ENCODE measurements around the gene DENND4B. TPM values are rescaled to one million over a fixed set of nuclear protein-coding genes. Genes with fewer than 3 reads are reported as not detected.

Gene DENND4B
- total and polyA plus RNA-seq, 9 of the 15 experiments (the other 6 are each of a cell fraction or from before 2014, with no cell fraction given) = 9.5 to 80.5 (median 23.1) TPM

- TF ChIP-seq, protein P1, sequence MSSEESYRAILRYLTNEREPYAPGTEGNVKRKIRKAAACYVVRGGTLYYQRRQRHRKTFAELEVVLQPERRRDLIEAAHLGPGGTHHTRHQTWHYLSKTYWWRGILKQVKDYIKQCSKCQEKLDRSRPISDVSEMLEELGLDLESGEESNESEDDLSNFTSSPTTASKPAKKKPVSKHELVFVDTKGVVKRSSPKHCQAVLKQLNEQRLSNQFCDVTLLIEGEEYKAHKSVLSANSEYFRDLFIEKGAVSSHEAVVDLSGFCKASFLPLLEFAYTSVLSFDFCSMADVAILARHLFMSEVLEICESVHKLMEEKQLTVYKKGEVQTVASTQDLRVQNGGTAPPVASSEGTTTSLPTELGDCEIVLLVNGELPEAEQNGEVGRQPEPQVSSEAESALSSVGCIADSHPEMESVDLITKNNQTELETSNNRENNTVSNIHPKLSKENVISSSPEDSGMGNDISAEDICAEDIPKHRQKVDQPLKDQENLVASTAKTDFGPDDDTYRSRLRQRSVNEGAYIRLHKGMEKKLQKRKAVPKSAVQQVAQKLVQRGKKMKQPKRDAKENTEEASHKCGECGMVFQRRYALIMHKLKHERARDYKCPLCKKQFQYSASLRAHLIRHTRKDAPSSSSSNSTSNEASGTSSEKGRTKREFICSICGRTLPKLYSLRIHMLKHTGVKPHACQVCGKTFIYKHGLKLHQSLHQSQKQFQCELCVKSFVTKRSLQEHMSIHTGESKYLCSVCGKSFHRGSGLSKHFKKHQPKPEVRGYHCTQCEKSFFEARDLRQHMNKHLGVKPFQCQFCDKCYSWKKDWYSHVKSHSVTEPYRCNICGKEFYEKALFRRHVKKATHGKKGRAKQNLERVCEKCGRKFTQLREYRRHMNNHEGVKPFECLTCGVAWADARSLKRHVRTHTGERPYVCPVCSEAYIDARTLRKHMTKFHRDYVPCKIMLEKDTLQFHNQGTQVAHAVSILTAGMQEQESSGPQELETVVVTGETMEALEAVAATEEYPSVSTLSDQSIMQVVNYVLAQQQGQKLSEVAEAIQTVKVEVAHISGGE (CRISPR knock-in tag; IDR thresholded peaks at IDR 0.05) = peak in 1 of 3 experiments; percentile 48; a peak in 1 of 6 replicates
- TF ChIP-seq GTF3C2 (IDR thresholded peaks at IDR 0.05; ENCODE audit: borderline replicate concordance, extremely low read depth, insufficient read length) (no peak), MYC (IDR thresholded peaks at IDR 0.05; ENCODE audit: low read depth, low read length) (peak; percentile 81), MYC (CRISPR knock-in tag; IDR thresholded peaks at IDR 0.05; ENCODE audit: borderline replicate concordance, low read depth) (no peak), TARDBP (IDR thresholded peaks at IDR 0.05) (no peak), SRF (CRISPR knock-in tag; IDR thresholded peaks at IDR 0.05) (no peak), ELF1 (tag; IDR thresholded peaks at IDR 0.05) (no peak), TAF9B (IDR thresholded peaks at IDR 0.05; ENCODE audit: partially characterized antibody) (no peak)
- TF ChIP-seq, protein P2, sequence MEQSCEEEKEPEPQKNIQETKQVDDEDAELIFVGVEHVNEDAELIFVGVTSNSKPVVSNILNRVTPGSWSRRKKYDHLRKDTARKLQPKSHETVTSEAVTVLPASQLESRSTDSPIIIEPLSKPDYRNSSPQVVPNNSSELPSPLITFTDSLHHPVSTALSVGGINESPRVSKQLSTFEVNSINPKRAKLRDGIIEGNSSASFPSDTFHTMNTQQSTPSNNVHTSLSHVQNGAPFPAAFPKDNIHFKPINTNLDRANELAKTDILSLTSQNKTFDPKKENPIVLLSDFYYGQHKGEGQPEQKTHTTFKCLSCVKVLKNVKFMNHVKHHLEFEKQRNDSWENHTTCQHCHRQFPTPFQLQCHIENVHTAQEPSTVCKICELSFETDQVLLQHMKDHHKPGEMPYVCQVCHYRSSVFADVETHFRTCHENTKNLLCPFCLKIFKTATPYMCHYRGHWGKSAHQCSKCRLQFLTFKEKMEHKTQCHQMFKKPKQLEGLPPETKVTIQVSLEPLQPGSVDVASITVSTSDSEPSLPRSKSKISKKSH (CRISPR knock-in tag; IDR thresholded peaks at IDR 0.05) = no peak
Measured at GRCh38 chr1:153946622-153947241, at the start of gene DENND4B (continued).

Measured in K562 (cell line).